GM12865 (cell line): ENCODE results near the gene GPR21.

Experiments used
- DNase-seq: peaks from one replicate; pipeline ENCODE4 v3.0.0; 2010; ENCODE audit warnings: low read depth
- H3K4me3 ChIP-seq: 2 replicates; pipeline ENCODE4 v1.5.1; 2011; ENCODE audit warnings: mild to moderate bottlenecking, low read depth, low read length, control low read depth
- CTCF ChIP-seq: IDR thresholded peaks from 2 replicates; pipeline ENCODE4 v1.5.1; 2011; ENCODE audit warnings: low read length, control low read depth, low read depth, inconsistent platforms; ENCODE audit not compliant: insufficient read depth; ENCODE audit errors: missing control alignments

Gene GPR21

GRCh38 chr9:123000371-123001068 lies 32.9 kb upstream of the GPR21 start:
- no peak overlapping the region for H3K4me3 ChIP-seq
- no peak for TF ChIP-seq CTCF
- DNase-seq: no peak

GRCh38 chr9:123002754-123003153 lies 30.7 kb upstream of the GPR21 start:
- DNase-seq: no peak
- H3K4me3 ChIP-seq: no peak overlapping the region
- TF ChIP-seq CTCF: no peak

GRCh38 chr9:123003466-123003865 lies 30.0 kb upstream of the GPR21 start:
- no peak for TF ChIP-seq CTCF
- H3K4me3 ChIP-seq: no peak overlapping the region
- no peak for DNase-seq

GRCh38 chr9:123005964-123006363 lies 27.5 kb upstream of the GPR21 start:
- no peak for DNase-seq
- no peak overlapping the region for H3K4me3 ChIP-seq
- no peak for TF ChIP-seq CTCF

GRCh38 chr9:123007269-123007668 lies 26.2 kb upstream of the GPR21 start:
- no peak overlapping the region for H3K4me3 ChIP-seq
- TF ChIP-seq CTCF: no peak
- no peak for DNase-seq

GRCh38 chr9:123008909-123009308 lies 24.6 kb upstream of the GPR21 start:
- no peak for TF ChIP-seq CTCF
- no peak for DNase-seq
- H3K4me3 ChIP-seq: no peak overlapping the region

- DNase-seq: no peak
- no peak for TF ChIP-seq CTCF
- no peak overlapping the region for H3K4me3 ChIP-seq
Measured at GRCh38 chr9:123011380-123011779, 22.1 kb upstream of the GPR21 start.
